NK-92 treated with Interleukin-12 subunit alpha and Interleukin-12 subunit beta, amount 100 ng/mL, for 24 hours (cell line): Measurements from ENCODE around the gene CPNE7.
"Not testable (repeated sequence)": the region's sequence is repeated elsewhere in the genome, so short reads cannot be mapped to it uniquely, and the experiment has no call there.

Experiments
- DNase-seq: peaks from one replicate; lab custom pipeline; 2025; lab: John Stamatoyannopoulos, UW

Gene CPNE7

DNA sequence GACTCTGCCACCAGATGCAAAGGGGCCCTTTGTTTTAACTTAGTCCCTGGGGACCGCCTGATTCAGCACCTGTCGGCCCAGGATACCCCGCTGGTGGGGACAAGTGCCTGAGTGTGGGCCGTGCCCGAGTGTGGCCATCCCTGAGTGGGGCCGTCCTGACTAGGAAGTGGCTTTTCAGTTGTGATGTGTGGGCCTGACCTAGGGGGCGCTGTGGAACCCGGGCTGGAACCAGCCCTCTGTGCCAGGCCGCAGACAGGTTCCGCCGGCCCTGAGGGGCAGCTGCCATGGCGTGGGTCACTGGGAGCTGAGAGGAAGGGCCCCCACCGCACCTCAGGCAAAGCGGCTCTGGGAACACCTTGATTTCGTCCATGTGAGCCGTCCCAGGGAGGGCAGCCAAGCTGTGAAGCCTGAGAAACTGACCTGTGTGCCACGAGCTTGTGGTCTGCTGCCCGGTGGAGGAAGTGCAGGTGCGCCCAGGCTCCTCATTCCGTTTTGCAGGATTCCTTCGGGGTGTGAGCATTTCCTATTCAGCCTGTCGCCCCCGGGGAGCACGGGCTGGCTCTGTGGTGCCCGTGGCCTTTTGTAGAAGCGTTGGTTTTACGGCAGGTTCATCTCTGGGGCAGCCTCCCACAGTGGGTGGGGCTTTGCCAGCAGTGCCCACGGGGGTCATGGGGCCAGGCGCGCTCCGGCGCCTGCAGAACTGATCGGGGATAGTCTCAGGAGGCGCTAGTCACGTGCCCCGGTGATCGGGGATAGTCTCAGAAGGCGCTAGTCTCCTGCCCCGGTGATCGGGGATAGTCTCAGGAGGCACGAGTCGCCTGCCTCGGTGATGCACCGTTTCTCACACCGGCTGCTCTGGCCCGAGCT, 9.8 kb upstream of the CPNE7 start:
- no peak for DNase-seq

DNA sequence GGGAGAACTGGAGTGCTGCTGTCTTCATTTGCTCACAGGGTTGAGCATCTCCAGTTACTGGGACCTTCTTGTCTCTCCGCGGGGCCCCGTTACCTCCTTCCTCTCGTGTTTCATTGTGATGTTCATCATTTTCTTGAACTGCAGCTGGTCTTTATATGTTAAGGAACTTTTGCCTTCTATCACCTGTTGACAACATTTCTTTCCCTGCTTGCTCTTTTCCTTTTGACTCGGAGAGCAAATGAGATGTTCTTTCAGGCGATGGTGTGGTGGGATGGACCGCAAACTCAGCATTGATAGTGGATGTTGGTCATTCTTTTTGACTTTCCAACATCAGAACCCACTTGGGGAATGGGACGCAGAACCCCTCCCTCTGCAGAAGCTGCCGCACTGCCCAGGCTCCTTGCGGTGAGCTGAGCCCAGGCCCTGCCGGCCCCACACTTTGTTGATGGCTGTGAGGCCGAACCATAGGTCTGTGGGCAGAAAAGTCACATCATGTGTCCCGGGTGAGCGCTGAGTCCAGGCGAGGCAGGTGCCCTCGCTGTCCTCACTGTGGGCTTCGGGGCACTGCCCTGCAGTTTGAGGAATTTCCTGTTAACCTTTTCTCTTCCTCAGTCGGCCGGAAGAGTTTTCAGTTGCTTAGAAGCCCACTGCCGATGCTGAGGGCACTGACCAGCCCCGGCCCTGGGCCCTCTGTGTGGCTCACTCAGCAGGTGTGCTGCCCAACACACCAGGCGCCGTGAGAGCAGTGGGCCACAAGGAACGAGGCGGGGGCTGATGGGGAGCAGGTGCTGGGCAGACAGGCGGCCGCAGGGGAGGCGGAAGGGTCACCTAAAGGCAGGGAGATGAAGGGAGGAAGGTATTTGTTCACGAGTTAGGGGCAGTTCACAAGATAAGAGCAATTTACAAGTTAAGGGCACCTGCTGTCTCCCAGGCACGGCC, 7.6 kb upstream of the CPNE7 start:
- no peak for DNase-seq

DNA sequence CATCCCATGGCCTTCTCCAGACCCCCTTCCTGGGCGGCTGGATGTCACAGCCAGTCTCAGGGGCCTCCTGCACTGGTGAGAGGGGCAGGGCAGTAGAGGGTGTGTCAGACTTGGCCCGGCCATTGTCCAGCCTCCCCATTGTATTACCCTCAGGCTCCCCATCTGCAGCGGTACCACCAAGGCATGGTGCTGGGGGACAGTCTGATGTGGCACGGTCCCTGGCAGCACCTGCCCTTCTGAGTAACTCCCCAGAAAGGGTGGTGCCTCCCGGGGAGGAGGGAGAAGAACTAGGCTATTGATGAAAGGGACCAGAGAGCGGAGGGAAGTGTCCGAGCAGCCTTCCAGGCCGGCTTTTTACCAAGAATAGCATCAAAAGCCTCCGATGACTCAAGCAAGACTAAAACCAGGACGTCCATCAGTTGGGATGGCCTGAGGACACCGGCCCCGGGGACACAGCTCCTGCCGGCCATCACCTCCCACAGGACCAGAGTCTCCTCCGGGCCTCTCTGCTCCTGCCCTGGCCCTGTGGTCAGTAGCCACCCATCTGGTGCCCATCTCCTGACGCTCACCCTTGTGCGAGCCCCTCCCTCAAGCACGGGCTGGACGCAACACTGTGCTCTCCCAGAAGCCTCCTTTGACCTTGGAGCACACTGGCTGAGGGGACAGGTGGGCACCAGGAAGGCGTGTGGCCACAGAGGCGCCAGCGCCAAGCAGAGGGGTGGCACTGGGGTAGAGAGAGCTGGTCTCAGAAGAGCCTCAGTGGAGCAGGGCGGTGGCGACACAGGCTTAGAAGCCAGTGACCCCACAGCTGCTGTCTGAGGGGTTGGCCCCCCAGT, 5.8 kb upstream of the CPNE7 start:
- DNase-seq, result no peak

DNA sequence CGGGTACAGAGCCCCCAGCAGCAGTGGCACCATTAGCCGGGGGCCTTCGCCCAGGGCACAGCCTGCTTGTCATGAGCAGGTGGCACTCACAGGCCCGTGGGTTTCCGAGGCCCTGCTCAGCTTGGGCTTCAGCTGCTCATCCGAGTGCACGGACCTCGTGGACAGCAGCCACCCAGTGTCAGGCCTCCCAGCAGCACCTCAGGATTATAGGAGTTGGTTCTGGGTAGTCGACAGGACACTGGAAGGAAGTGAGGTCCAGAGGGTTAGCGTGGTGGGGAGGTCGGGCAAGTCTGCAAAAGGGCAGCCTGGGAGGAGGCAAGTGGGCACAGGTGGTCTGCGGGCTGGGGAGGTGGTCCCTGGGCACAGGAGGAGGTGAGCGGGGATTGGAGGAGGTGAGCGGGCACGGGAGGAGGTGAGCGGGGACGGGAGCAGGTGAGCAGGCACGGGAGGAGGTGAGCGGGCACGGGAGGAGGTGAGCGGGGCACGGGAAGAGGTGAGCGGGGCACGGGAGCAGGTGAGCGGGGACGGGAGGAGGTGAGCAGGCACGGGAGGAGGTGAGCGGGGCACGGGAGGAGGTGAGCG, 5.1 kb upstream of the CPNE7 start:
- DNase-seq, result no peak

DNA sequence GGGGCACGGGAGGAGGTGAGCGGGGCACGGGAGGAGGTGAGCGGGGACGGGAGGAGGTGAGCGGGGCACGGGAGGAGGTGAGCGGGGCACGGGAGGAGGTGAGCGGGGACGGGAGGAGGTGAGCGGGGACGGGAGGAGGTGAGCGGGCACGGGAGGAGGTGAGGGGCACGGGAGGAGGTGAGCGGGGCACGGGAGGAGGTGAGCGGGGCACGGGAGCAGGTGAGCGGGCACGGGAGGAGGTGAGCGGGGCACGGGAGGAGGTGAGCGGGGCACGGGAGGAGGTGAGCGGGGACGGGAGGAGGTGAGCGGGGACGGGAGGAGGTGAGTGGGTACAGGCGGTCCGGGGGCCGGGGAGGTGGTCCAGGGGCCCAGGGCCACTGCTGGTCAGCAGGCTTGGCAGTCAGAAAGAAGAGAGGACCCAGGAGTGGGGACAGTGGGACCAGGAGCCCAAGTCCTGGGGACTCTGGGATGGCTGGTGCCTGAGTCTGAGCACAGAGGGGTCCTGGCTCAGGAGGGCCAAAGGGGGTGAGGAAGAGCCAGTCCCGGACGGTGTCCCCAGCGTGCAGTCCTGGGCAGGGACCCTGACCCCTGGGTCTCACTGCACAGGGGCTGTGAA, 4.5 kb upstream of the CPNE7 start:
- DNase-seq, result not testable (repeated sequence)

DNA sequence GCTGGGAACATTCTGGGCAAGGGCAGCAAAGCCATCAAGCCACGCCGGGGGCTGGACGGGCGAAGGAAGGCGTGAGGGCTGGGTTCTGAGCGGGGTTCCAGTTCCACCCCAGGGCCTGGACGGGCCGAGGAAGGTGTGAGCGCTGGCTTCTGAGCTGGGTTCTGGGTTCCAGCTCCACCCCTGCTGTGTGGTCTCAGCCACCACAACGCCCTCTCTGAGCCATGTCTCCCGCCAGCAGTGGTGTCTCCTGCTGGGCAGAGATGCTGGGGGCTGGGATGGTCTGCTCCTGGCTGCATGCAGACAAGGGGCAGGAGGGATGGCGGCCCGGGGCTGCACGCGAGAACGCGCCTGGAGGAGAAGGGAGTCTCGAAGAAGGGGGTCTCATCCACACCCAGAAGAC, 3.9 kb upstream of the CPNE7 start:
- no peak for DNase-seq

DNA sequence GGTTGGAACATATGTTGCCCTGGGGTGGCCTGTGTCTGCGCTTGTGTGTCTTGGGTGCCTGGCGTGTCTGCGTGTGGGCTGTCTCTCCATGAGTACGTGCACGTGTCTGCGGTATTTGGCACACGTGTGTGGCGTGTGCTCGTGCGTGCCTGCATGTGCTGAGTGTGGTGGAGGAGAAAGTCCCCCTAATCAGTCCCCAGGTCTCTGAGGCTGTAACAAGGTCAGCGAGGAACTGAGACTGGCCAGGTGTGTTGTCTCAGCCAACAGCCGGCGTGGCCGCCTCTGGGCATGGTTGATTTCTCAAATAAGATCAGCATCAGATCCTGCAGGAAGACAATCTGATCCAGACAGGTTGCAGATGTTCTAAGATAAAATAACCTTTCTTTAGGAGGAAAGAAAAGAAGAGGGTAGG, 3.5 kb upstream of the CPNE7 start:
- no peak for DNase-seq

DNA sequence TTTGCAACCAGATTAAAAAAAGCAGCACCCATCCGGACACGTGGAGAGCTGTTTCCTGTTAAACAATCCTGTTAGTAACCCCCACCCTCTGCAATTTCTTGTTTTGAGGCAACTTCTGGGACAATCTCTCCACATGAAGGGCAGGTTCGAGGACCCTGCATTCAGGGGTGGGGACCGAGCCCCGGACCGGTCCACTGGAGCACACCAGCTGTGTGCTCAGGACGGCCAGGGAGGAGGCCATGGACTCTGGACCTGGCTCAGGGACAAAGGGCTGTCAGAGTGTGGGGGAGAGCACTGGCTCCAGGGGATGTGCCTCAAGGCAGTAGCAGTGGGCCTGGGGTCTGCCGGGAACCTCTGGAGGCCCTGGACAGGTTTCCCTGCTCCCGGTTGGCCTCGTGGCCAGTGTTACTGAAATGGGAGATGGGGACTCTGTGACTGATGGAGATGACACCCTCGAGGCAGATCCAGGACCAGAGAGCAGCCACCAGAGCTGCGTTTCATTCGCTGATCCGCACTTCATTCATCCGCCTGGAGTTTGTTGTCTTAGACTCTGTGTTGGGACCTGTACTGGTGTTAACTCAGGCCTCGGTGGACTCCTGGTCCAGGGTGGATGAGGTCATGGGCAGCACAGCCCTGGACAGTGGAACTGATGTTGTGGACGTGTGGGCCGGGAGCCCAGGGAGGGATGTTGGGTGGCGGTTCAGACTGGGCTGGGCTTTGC, 2.9 kb upstream of the CPNE7 start:
- no peak for DNase-seq

DNA sequence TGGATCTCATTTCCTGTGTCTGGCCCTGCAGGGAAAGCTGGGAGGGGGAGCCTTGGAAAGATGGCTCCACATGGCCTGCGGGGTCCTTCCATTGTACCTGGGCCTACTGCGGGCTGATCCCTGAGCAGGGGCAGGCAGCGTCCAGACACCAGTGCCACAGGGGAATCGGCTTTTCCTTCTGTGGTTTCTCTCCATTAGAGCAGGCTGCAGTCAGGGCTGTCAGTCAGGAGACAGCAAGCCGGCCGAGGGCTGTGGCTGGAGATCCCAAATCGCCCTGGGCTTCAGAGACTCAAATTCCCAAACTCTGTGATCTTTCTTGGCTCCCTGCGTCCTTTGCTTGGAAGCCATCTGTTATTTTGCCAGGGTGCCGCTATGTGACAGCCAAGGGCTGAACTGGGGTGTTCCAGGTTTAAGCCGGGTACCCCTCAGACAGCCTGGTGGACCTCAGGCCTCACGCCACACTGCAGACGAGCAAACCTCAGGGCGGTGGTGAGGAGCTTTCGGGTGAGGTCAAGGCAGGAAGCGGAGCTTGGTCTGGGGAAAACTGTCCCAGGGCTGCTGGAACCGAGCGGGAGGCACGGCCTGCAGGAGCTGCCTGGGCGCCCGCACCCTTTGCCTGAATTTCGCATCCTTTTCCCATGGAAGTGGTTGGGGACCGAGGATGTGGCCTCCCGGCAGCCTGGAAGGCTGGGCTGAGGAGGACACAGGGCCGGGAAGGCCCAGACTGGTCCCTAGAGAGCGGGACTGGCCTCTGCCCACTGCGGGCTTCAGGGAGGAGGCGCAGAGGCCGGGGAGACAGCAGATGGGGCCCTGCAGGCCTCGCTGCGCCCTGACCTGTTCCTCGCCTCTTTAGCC, 1.5 kb upstream of the CPNE7 start:
- no peak for DNase-seq

DNA sequence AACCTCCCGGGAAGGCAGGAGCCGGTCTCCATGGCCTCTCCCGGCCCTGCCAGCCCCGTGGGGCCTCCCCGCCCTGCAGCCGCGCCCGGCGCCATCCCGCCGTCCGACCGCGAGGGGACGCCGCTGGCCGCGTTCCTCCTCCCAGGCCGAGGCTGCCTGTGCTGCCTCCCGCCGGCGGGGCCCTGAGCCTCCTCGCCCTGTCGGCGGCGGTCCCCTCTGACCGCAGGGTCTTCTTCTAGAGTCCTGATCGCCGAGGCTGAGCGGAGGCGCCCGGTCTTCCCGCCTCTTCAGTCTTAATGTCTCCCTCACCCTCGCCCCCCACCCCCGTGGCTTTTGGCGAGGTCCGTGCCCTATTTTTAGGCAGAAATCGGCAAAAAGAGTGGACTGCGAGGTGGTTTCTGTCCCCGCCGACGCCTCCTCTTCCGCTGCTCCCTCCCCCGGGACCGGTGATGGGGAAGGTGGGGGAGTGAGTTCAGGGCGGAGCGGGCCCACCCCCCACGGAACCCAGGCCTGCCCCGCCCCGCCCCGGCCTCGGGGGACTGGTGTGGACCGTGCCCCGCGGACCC, 794 bp upstream of the CPNE7 start:
- no peak for DNase-seq

DNA sequence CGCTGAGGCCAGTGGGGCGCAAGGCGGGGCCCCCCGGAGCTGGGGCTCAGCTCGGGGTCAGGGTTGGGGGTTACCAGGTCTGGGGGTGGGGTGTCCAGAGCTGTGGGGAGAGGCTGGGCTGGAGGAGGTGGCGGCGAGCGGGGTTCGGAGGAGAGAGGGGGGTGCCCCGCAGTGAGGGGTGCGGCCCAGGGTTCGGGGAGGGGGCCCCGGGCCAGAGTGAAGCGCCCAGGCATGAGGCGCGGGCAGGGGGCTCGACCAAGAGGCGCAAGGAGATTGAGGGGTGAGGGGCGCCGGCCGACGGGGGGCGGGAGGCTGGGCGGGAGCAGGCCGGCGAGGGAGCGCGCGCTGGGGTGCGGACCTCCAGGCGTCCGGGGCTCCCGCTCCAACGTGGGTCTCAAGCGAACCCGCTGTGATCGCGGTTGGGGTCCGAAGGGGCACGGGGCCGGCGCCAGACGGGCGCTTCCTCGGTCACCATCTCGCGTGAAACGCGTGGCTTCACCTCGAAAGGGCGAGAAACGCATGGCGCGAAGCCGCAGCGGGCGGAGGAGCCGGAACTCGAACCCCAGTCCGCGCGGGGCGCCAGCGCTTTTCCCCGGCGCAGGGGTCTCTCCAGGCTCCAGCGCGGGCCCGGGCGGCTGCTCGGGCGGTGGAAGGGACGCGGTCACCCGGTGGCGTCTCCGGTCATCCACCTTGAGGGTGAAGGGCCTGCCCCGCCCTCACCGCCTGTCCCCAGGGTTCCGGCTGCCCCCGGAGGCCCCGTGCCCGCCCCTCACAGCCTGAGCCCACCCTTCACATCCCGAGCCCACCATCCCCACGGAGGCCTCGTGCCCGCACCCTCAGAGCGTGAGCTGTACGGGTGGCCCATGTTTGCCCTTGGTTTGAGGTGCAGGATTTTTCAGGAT, 846 bp downstream of the CPNE7 start:
- DNase-seq, result no peak

DNA sequence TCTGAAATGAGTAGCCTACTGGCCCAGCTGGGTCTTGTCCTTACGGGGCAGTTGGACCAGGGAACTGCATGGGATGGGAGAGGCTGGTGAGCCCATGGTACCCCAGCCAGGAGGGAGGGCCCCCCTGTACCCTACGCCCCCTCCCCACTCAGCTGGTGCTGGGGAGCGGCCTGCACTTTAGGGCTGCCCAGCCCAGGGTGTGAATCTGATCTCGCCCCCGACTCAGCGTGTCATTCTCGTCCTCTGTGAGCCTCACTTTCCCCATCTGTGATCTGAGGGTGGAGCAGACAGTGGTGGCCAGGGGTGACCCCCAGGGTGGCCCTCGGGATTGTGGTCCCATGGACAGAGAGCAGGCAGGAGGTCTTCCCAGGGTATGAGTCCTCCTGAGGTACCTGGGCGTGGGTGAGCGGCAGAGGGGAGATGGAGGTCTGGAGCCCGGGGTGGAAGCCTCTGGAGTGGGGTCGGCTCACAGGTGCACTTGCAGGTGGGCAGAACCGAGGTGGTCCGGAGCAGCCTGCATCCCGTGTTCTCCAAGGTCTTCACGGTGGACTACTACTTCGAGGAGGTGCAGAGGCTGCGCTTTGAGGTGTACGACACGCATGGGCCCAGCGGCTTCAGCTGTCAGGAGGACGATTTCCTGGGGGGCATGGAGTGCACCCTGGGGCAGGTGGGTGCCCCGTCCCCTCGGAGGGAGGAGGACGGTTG, 1.6 kb downstream of the CPNE7 start:
- no peak for DNase-seq

DNA sequence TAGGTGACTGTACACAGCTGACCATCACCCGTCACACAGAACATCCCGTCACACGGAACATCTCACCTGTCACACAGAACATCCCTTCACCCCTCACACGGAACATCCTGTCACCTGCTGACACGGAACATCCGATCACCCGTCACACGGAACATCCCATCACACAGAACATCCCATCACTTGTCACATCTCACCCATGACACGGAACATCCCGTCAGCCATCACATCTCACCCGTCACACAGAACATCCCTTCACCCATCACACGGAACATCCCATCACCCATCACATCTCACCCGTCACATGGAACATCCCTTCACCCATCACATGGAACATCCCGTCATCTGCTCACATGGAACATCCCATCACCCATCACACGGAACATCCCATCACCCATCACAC, 3.8 kb downstream of the CPNE7 start:
- DNase-seq, result no peak

DNA sequence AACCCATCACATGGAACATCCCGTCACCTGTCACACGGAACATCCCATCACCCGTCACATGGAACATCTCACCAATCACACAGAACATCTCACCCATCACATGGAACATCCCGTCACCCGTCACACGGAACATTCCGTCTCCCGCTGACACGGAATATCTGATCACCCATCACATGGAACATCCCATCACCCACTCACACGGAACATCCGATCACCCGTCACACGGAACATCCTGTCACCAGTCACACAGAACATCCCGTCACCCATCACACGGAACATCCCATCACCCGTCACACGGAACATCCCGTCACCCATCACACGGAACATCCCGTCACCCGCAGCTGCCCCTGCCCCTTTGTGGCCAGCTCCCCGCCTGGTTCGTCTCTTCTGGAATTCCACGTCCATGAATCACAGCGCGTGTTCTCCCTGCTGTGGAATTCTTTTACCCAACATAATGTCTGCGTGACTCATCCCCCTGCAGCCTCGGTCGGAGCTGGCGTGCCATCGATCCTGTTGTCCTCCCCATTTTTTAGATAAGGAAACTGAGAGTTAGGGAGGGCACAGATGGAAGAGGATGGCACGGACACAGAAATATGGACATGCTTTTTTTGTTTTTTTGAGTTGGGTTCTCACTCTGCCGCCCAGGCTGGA, 5.6 kb downstream of the CPNE7 start:
- DNase-seq, result no peak

DNA sequence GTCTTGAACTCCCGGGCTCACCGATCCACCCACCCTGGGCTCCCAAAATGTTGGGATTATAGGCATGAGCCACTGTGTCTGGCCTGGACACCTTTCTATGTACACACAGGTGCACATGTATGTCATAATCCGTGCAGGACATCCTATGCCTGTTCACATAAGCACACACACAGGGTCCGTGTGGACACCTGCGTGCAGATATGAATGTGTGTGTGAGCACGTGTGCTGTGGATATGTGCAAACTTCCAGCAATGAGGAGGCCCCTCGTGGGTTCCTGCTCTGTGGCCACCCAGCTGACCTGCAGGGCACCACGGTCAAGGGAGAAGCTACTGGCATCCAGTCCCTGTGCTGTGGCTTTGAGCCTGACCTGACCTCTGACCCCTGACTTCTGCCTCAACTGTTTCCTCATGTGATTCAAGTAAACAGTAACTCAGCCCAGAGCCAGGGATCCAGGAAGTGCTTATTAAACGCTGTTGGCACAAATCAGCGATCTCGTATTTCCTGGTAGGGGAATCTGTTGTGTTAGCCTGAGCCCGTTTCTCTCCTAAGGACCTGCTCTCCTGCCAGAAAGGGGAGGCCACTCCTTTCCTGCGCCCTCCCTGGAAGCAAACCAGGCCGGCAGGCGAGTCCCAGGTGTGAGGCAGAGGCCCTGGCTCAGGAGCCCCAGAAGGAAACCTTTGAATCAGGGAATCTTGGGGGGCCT, 6.5 kb downstream of the CPNE7 start:
- no peak for DNase-seq

DNA sequence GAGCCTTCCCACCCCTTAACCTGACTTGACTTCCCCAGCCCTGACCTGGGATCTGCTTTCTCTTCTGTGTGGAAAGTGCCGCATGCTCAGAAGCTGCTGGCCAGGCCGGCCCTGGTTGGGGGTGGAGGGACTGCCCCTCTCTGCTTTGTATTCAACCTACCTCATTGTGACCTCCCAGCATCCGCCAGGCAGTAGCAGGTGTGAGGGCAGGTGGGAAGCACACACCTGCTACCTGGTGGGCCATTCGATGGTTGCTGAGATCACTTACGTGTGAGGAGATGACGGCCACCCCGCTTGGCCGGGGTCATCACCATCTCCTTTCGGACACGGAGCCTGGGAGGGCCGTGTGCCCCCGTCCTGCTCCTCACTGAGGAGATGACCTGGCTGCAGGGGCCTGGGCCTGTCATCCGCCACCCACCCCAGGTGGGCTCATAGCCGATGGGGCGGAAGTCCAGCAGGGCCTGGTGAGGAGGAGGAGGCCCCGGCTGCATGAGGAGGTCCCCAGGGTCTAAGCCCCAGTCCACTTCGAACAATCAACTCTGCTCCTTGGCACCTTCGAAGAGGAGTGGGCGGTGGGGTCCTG, 7.1 kb downstream of the CPNE7 start:
- DNase-seq, result no peak
